G401.6 (cell line): Measurements from ENCODE around the gene STRN3.
"Not testable (repeated sequence)": the region's sequence is repeated elsewhere in the genome, so short reads cannot be mapped to it uniquely, and the experiment has no call there.

Experiments
- FAIRE-seq: peaks from 2 replicates; lab custom pipeline; 2012; peaks lifted over from hg19 to GRCh38; lab: Jason Lieb, UNC

Gene STRN3

DNA sequence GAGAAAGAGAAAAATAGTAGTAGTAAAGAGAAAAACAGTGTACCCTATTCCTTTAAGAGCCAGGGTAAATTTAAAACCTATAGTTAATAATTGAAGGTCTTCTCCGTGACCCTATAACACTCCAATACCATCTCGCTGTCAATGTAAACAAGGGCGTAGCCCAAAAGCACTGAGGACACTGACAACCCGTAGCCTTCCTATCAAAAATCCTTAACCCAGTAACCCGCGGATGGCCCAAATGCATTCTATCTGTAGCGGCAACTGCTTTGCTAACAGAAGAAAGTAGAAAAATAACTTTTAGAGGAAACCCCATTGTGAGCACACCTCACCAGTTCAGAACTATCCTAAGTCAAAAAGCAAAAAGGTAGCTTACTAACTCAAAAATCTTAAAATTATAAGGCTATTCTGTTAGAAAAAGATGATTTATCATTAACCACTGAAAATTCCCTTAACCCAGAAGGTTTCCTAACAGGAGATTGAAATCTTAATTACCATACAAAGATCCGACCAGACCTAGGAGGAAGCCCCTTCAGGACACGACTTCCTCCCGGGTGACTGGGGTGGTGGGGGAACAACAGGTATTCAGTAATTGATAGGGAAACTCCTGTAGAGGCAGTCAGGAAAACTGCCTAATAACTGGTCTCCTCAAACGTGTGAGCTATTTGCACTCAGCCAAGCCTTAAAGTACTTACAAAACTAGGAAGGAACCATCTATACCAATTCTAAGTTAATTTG lies 58.6 kb downstream of the STRN3 start:
- FAIRE-seq: not testable (repeated sequence)

DNA sequence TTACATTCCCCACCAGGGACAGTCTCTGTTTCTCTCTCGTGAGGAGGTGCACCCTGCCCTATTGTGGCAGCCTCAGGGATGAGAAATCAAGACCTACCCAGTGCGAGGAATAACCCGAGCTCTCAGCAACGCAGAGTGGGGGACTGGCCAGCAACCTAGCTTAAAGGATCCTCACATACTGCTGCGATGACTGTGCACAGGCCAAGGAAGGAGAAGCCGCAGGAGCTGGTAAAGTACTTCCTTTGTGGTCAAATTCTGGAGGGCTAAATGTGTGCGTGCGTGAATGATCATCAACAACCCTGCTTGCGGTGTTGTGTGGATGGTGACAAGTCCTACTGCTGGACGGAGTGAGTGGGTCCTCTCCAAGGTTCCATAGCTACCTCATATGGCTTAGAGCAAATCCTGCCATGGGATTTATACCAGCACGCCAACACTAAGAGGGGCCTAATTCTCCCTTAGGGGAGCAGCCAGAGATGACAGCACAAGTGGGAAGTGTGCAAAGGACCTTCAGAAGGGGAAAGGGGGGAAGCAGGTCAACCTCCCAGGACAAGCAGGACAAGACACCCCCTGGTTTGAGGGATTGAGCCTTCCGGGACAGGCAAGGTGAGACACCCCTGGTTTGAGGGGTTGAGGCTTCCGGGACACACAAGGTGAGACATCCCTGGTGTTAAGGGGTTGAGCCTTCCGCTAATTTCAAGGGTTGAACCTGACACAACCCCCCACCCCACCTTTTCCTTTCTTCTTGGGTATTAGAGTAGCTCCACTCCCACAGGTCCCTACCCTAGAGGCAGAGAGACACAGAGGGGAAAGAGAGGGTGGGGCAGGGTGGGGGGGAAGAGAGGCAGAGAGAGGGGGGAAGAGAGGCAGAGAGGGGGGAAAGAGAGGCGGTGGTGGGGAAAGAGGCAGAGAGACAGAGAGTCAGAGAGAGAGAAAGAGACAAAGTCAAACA lies 59.5 kb downstream of the STRN3 start:
- FAIRE-seq: no peak

DNA sequence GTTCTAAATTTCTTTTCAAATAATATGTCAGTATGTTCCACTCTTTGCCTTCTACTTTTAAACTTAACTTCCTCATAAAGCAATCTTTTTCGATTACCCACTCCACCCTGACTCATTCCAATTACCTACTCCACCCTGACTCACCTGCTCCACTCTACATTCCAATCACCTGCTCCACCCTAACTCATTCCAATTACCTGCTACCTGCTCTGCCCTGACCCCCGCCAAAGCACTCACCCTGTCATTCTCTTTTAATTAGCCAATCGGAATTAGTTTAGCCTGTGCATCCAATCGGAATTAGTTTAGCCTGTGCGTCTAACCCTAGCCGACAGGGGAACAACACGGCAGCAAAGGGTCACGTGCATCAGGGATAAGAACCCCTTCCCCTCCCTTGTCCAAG lies 60.3 kb downstream of the STRN3 start:
- FAIRE-seq: not testable (repeated sequence)

- not testable (repeated sequence) for FAIRE-seq
Observed at GRCh38 chr14:30962537-30962936, 63.6 kb downstream of the STRN3 start.

DNA sequence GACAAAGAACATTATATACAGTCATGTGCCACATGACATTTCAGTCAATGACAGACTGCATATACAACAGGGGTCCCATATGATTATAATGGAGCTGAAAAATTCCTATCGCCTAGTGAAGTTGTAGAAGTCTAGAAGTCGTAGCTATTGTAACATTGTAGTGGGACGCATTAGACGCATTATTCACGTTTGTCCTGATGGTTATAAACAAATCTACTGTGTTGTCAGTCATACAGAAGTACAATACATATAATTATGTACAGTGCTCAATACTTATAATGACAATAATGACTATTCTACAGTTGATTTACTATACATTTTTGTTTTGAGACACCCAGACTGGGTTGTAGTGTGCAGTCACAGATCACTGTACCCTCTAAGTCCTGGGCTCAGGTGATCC lies 64.8 kb downstream of the STRN3 start:
- FAIRE-seq: no peak

DNA sequence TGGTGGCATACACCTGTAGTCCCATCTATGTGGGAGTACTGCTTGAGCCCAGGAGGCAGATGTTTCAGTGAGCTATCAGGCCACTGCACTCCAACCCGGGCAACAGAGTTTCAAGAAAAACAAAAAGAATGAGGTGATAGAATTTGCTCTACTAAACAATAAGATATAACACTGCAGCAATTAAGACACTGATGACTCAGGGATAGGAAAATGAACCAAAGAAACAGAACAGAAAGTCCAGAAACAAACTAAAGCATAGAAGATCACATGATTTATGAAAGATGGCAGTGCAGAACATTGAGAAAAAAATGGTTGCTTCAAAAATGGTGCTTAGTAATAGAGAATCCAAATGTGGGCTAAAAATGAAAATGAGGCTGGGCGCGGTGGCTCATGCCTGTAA lies 66.0 kb downstream of the STRN3 start:
- FAIRE-seq: no peak

DNA sequence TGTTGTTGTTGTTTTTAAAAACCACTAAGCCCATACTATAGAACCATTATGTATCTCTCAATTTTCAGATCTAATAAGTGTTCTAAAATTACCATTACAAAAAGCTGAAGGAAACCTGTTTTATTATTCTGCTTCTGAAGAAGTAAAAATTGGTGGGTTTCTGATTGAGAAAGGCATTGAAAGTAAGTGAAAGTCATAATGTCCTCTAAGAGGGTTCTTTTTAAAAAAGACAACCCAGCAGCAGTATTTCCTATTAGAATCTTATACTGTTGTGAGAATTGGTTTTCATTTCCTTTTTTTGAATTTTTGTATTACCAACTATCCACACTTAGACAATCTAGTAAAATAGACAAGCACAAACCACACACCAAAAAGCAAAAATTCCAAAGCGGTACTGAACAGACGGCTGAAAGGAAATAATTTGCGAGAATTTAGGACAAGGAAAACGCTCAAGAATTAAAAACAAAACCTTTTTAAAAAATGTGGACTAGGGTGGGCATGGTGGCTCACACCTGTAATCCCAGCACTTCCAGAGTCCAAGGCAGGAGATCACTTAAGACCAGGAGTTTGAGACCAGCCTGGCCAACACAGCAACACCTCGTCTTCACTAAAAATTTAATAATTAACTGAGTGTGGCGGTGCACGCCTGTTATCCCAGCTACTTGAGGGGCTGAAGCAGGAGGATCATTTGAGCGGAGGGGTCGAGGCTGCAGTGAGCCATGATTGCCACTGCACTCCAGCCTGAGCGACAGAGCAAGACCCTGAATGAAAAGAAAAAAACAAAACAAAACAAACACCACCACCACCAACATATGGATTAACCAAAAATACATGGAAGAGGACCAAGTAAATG lies 67.4 kb downstream of the STRN3 start:
- no peak for FAIRE-seq

DNA sequence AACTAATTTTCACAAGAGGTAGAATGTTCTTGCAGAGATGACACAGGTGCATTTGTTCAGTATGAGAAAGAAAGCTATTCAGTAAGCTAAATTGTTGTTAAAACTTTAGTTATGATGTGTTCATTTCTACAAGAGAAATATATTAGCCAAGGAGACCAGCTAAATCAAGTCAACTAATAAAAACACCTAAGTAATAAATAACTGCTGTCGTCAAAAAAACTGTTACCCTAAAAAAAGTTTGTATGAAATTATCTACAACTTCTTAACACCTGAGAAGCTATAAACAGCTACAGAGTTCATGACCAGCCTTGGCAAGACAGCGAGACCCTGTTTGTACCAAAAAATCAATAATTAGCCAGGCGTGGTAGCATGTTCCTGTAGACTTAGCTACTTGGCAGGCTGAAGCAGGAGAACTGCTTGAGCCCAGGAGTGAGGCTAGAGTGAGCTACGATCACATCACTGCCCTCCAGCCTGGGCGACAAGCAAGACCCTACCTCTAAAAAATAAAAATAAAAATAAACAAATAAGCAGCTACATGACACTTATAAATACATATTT lies 68.3 kb downstream of the STRN3 start:
- no peak for FAIRE-seq

DNA sequence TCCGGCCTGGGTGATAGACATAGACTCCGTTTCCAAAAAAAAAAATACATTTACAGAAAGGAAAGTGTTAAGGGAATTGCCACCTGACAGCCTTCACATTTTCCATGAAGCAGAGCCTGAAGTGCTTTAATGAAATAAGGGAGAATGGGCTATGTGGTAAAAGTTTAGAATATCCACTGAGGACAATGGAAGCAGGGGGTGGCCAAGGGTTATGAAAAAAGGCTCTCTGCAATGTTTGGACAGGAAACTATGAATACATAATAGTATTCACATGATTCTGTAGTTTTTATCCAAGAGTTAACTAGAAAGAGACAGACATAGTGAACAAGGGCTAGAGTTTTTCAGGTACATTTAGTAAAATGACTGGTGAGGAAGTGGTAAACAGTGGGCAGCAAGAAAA lies 76.5 kb downstream of the STRN3 start:
- no peak for FAIRE-seq

GRCh38 chr14:30943694-30944093 lies 82.5 kb downstream of the STRN3 start:
- no peak for FAIRE-seq

DNA sequence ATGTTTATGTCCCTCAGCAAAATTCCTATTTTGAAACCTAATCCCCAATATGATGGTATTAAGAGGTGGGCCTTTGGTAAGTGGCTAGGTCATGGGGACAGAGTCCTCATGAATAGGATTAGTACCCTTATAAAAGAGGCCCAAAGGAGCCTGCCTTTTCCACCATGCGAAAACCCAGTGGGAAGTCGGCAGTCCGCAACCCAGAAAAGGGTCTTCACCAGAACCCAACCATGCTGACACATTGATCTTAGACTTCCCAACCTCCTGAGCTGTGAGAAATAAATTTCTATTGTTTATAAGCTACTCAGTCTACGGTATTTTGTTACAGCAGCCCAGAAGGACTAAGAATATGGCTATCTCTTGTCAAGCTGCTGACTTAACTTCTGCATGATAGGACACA lies 85.3 kb downstream of the STRN3 start:
- FAIRE-seq: no peak

DNA sequence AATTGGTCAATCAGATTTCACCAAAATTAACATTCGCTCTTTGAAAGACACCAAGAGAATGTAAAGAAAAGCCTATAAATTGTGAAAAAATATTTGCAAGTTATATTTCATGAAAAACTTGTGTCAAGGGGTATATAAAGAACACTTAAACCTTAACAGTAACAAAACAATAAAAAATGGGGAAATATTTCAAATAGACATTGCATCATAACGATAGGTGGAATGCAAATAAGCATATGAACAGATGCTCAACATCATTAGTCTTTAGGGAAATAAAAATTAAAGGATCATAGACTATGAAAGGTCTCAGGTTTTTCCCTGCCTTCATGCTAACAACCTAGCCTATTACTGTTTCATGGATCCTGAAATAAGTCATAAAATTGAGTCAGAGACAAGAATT lies 87.6 kb downstream of the STRN3 start:
- FAIRE-seq: no peak

GRCh38 chr14:30935445-30935844 lies 90.7 kb downstream of the STRN3 start:
- FAIRE-seq: no peak

- not testable (repeated sequence) for FAIRE-seq
Observed at GRCh38 chr14:30933937-30934336, 92.2 kb downstream of the STRN3 start.

DNA sequence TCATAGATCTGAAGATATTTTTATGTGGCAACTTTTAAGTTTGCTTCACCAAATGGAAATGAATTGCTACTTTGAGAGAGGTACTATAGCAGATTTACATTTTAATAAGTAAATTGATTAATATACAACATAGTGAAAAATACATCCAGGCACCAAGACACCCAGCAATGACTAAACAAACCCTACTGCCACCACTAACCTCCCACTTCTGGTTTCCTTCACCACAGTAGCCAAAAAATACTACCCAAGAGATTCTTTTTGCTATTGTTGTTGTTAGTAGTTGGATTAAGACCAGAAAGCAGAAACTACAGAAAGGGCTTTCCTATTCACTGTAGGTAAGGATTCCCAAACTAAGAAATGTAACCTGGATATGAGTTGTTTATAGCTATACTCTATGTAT lies 97.7 kb downstream of the STRN3 start:
- FAIRE-seq: no peak

DNA sequence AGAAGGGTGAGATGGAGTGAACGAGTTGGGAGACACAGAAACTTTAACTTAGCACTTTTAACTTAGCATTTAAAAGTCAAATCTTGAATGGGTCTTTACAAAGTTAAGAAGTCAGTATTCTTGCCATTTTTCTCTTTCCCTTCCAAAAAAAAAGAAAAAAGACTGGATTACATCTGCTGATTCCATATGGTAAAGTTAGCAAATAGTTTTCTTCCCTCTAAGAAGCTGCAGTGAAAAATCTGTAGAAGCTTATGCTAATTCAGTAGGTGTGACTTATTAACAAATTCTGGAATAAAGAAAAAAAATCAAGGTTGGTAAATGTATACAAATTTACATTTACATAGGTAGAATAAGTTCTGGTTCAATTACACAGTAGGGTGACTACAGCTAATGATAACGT lies 100.9 kb downstream of the STRN3 start:
- FAIRE-seq: no peak

DNA sequence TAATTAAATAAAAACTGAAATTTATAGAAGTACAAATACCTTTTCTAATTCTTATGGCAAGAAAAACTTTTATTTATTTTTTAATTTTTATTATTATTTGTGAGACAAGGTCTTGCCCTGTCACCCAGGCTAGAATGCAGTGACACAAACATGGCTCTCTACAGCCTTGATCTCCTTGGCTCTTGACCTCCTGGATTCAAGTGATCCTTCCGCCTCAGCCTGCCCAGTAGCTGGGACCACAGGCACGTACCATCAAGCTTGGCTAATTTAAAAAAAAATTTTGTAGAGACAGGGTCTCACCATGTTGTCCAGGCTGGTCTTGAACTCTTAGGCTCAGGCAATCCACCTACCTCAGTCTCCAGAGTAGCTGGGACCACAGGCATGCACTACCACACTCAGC lies 104.4 kb downstream of the STRN3 start:
- FAIRE-seq: no peak

DNA sequence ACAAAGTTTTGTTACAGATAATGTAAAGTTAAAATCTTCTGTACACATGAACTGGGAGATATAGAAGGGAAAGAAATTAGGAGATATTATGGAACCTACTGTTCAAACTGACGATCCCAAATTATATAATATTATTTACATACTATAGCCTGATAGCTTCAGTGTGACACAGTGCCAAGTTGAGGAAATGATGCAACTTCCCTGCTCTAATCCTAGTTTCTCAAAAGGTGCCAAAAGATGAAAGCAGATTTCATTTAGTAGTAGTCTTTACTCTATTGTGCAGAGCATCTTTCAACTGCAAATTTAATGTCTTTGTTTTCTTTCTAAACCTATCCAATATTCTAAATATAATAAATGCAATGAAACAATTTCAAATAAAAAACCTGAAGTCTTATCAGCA lies 104.9 kb downstream of the STRN3 start:
- peak; percentile 33 for FAIRE-seq

DNA sequence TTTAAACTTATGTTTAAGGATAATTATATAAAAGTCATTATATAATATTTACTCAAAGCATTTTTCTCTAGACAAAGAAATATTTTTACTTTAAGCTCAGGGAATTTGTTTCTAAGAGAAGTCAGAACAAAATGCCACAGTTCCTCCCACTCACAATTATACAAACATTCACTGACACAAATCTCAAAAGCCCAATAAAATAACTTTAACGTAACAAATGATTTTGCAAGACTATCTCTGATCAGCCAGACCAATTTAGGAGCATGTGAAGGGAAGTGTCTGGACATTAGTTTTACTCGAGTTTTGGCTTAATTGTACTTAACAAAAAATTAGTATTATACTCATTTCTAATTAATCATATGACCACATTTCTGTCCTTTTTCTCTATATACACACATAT lies 110.6 kb downstream of the STRN3 start:
- FAIRE-seq: no peak

GRCh38 chr14:30914812-30915211 lies 111.4 kb downstream of the STRN3 start:
- peak; percentile 63 for FAIRE-seq

DNA sequence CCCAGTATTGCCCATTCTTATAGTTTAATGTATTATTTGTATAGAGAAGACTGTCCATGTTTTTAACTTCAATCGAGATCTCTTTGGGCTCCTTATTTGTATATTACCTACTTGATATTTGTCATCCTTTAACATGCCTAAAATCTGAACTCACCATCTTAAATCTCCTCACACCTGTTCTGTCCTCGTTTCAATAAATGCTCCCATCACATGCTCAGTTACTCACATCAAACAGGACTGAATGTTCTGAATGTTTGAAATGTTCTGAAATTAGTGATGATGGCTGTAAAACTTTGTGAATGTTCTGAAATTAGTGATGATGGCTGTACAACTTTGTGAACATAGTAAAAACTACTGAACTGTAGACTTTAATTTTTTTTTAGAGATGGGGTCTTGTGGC lies 117.4 kb downstream of the STRN3 start:
- FAIRE-seq: no peak

DNA sequence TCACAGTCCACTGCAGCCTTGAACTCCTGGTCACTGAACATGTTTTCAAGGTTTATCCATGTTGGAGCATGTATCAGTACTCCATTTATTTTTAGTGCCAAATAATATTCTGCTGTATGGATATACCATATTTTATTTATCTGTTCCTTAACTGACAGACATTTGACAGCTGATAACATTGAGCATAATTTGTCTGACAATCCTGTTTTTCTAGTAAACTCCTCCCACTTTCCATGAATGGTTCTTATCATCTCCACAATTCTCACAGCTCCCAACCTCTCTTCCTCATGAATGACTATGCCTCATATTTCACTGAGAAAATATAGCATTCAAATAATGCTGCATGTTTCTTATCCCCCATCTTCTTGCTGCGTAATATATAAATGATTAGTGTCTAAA lies 118.5 kb downstream of the STRN3 start:
- FAIRE-seq: no peak
